Endodermal cell (in vitro differentiated cells): ENCODE measurements around the gene NEAT1. TPM values are rescaled to one million over a fixed set of nuclear protein-coding genes. Genes with fewer than 3 reads are reported as not detected.

Experiments used
- DNase-seq: peaks from one replicate; pipeline ENCODE4 v3.0.0-alpha.2; 2017
- H3K27ac ChIP-seq: 2 replicates; pipeline ENCODE4 v1.5.1; 2013; ENCODE audit warnings: mild to moderate bottlenecking, low read depth, low read length, moderate library complexity
- H3K27me3 ChIP-seq: 2 replicates; pipeline ENCODE4 v1.6.1; 2013; ENCODE audit warnings: mild to moderate bottlenecking, low read length, moderate library complexity; ENCODE audit not compliant: insufficient read depth, control insufficient read depth, poor library complexity, severe bottlenecking
- H3K36me3 ChIP-seq: 2 replicates; pipeline ENCODE4 v1.7.0; 2013; ENCODE audit warnings: mild to moderate bottlenecking, low read length, moderate library complexity; ENCODE audit not compliant: control insufficient read depth, insufficient read depth
- H3K4me1 ChIP-seq: one replicate; pipeline ENCODE4 v1.7.0; 2013; ENCODE audit warnings: low read length; ENCODE audit not compliant: control insufficient read depth, insufficient read depth
- H3K4me3 ChIP-seq: 2 replicates; pipeline ENCODE4 v1.5.1; 2013; ENCODE audit warnings: mild to moderate bottlenecking, low read length, moderate library complexity
- H3K9ac ChIP-seq: 2 replicates; pipeline ENCODE4 v1.6.1; 2013; ENCODE audit warnings: mild to moderate bottlenecking, low read length, moderate library complexity; ENCODE audit not compliant: poor library complexity, severe bottlenecking; ENCODE audit errors: extremely low read depth
- H3K9me3 ChIP-seq: 2 replicates; pipeline ENCODE4 v1.6.1; 2013; ENCODE audit warnings: mild to moderate bottlenecking, low read length, moderate library complexity; ENCODE audit not compliant: control insufficient read depth
- H3K27ac Mint-ChIP-seq: 2 replicates; pipeline ENCODE4 v1.8.0; 2020; ENCODE audit warnings: mixed read lengths
- H3K27me3 Mint-ChIP-seq: 2 replicates; pipeline ENCODE4 v1.8.0; 2021; ENCODE audit warnings: mild to moderate bottlenecking, mixed read lengths; ENCODE audit not compliant: insufficient read depth
- H3K36me3 Mint-ChIP-seq: 2 replicates; pipeline ENCODE4 v1.8.0; 2020; ENCODE audit warnings: low read depth, mixed read lengths
- H3K4me1 Mint-ChIP-seq: 2 replicates; pipeline ENCODE4 v1.8.0; 2020; ENCODE audit warnings: mixed read lengths
- H3K4me3 Mint-ChIP-seq: 2 replicates; pipeline ENCODE4 v1.8.0; 2020; ENCODE audit warnings: mild to moderate bottlenecking, moderate library complexity, mixed read lengths
- H3K9me3 Mint-ChIP-seq: 2 replicates; pipeline ENCODE4 v1.8.0; 2020; ENCODE audit warnings: mild to moderate bottlenecking, mixed read lengths
- WGBS, 2 experiments: methylation state at CpG; one replicate each; pipeline versions ENCODE4 v1.1.5 to v1.1.7; 2013; ENCODE audit warnings: missing lambda C conversion rate in 2 of 2, mixed read lengths in 1 of 2; ENCODE audit not compliant: insufficient coverage in 1 of 2, insufficient read length in 1 of 2; 5-methylcytosine and 5-hydroxymethylcytosine counted together
- total RNA-seq, 2 donors: library from RNA; stranded (reverse); fragmentation: NEBNext Ultra II Directional in 1 of 2; extraction: Animal tissue kit (Norgen Biotek cat#: 25700) in 1 of 2; gene quantifications; 2 replicates in 1 of 2; 3 replicates in 1 of 2; pipeline ENCODE4 v1.2.1, GENCODE V29; 2021
- TF ChIP-seq, protein P1 (sequence below): fragments of 200-600 bp; sonication (generic); conservative IDR thresholded peaks from 2 replicates; pipeline ENCODE4 v1.5.0; 2021; ENCODE audit warnings: antibody characterized with exemption, mild to moderate bottlenecking

The NEAT1 gene
- total RNA-seq, 2 donors from 2014 or later, result 61.3 to 85.2 TPM

GRCh38 chr11:65423516-65424204, 1.1 kb downstream of the NEAT1 start:
- peak overlapping the region; percentile 62 for H3K4me3 Mint-ChIP-seq
- H3K4me1 Mint-ChIP-seq, result peaks cover 82% of the 10 kb centered on the region
- TF ChIP-seq, protein P1, sequence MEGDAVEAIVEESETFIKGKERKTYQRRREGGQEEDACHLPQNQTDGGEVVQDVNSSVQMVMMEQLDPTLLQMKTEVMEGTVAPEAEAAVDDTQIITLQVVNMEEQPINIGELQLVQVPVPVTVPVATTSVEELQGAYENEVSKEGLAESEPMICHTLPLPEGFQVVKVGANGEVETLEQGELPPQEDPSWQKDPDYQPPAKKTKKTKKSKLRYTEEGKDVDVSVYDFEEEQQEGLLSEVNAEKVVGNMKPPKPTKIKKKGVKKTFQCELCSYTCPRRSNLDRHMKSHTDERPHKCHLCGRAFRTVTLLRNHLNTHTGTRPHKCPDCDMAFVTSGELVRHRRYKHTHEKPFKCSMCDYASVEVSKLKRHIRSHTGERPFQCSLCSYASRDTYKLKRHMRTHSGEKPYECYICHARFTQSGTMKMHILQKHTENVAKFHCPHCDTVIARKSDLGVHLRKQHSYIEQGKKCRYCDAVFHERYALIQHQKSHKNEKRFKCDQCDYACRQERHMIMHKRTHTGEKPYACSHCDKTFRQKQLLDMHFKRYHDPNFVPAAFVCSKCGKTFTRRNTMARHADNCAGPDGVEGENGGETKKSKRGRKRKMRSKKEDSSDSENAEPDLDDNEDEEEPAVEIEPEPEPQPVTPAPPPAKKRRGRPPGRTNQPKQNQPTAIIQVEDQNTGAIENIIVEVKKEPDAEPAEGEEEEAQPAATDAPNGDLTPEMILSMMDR, result no peak
- 63 to 71% methylated on average over 12 to 19 of the region's 19 CpGs for WGBS, 2 experiments
- peak overlapping the region; percentile 98 for H3K27ac Mint-ChIP-seq
- H3K27ac ChIP-seq, result no peak overlapping the region
- H3K4me3 ChIP-seq, result peak overlapping the region; percentile 83
- H3K9me3 ChIP-seq, result no peaks in the 10 kb centered on the region
- H3K9ac ChIP-seq, result peak overlapping the region; percentile 98
- no peaks in the 10 kb centered on the region for H3K27me3 ChIP-seq
- no peaks in the 10 kb centered on the region for H3K27me3 Mint-ChIP-seq
- H3K9me3 Mint-ChIP-seq, result no peaks in the 10 kb centered on the region
- H3K4me1 ChIP-seq, result peaks cover 13% of the 10 kb centered on the region
- H3K36me3 ChIP-seq, result peaks cover 9% of the 10 kb centered on the region
- H3K36me3 Mint-ChIP-seq, result no peaks in the 10 kb centered on the region
- DNase-seq, result peak; percentile 59

GRCh38 chr11:65424205-65425104, 1.9 kb downstream of the NEAT1 start:
- Mint-ChIP-seq H3K27ac (peak overlapping the region; percentile 98), H3K4me3 (peak overlapping the region; percentile 62)
- H3K27ac ChIP-seq, result no peak overlapping the region

More at GRCh38 chr11:65424205-65425104, 1.9 kb downstream of the NEAT1 start:
- H3K4me3 ChIP-seq, result peak overlapping the region; percentile 83
- peak overlapping the region; percentile 98 for H3K9ac ChIP-seq
- H3K36me3 ChIP-seq, result peaks cover 9% of the 10 kb centered on the region
- Mint-ChIP-seq H3K27me3 (no peaks in the 10 kb centered on the region), H3K4me1 (peaks cover 79% of the 10 kb centered on the region), H3K36me3 (no peaks in the 10 kb centered on the region), H3K9me3 (no peaks in the 10 kb centered on the region)
- 51 to 59% methylated on average over 13 to 18 of the region's 18 CpGs for WGBS, 2 experiments
- no peaks in the 10 kb centered on the region for H3K9me3 ChIP-seq
- DNase-seq, result peak; percentile 53
- TF ChIP-seq, protein P1, result no peak
- peaks cover 10% of the 10 kb centered on the region for H3K4me1 ChIP-seq
- H3K27me3 ChIP-seq, result no peaks in the 10 kb centered on the region
